ENCODE results near the gene TGFB3.

Gene TGFB3

DNA sequence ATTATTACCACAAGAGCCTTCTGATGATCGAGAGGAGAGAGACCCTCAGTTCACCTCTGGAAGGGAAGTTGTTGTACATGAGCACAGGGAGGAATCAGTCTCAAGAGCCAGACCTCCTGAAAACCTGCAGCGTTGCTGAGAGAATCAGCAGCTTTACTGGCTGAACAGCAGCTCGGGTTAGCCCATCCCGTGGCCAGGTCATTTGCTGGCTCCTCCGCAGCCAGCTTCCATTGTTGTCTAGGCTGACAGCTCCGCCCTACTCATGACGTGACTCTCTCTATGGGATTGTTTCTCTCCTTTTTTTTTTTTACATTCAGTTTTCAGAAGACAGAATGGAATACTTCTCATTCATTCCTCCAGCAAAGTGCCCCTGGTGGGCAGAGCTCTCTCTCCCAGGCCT, 69.9 kb downstream of the TGFB3 start:
- Histone ChIP-seq H3K27ac (ENCODE audit: low read depth, low read length) (no peak overlapping the region), H3K9ac (ENCODE audit: low read depth in 1 of 2, low read length in 2 of 2) (no peak overlapping the region)

DNA sequence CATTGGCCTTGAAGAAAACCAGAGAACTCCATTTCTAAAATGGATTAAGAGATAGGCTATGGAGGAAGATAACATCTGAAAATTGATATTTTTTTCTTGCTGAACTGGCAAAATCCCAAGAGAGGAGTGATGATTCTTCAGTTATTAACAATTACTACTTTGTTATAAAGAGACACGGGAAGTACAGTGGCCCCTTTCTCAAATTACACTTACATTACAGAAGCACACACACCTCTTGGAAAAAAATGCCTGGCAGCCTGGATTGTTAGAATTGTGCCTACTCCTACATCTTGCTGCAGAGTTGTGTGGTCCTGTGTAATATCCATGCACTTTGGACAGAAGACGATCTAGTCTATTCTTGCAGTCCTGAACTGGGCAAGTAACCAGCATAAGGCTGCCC, 71.7 kb downstream of the TGFB3 start:
- peaks cover 0 to 5% of the 10 kb centered on the region in 2 donors for H3K4me1 ChIP-seq (ENCODE audit: control insufficient read depth in 1 of 2, insufficient read depth in 2 of 2, low read length in 2 of 2)
- no peak overlapping the region for H3K27ac ChIP-seq (ENCODE audit: low read depth, low read length)
- H3K36me3 ChIP-seq (ENCODE audit: control insufficient read depth in 1 of 2, insufficient read depth in 2 of 2, low read length in 2 of 2): no peaks in the 10 kb centered on the region
- no peak overlapping the region for H3K4me3 ChIP-seq (ENCODE audit: low read depth in 1 of 2, low read length in 2 of 2)
- no peaks in the 10 kb centered on the region for H3K9me3 ChIP-seq (ENCODE audit: control insufficient read depth in 1 of 2, low read length in 2 of 2)
- no peaks in the 10 kb centered on the region for H3K27me3 ChIP-seq (ENCODE audit: control insufficient read depth in 1 of 2, insufficient read depth in 2 of 2, low read length in 2 of 2)
- H3K9ac ChIP-seq (ENCODE audit: low read depth in 1 of 2, low read length in 2 of 2): no peak overlapping the region

More for the DNA sequence above, 69.9 kb downstream of the TGFB3 start:
- no peaks in the 10 kb centered on the region for H3K9me3 ChIP-seq (ENCODE audit: control insufficient read depth in 1 of 2, low read length in 2 of 2)
- H3K36me3 ChIP-seq (ENCODE audit: control insufficient read depth in 1 of 2, insufficient read depth in 2 of 2, low read length in 2 of 2): no peaks in the 10 kb centered on the region
- H3K4me1 ChIP-seq (ENCODE audit: control insufficient read depth in 1 of 2, insufficient read depth in 2 of 2, low read length in 2 of 2): peaks cover 0 to 5% of the 10 kb centered on the region in 2 donors
- H3K4me3 ChIP-seq (ENCODE audit: low read depth in 1 of 2, low read length in 2 of 2): no peak overlapping the region
- H3K27me3 ChIP-seq (ENCODE audit: control insufficient read depth in 1 of 2, insufficient read depth in 2 of 2, low read length in 2 of 2): no peaks in the 10 kb centered on the region

DNA sequence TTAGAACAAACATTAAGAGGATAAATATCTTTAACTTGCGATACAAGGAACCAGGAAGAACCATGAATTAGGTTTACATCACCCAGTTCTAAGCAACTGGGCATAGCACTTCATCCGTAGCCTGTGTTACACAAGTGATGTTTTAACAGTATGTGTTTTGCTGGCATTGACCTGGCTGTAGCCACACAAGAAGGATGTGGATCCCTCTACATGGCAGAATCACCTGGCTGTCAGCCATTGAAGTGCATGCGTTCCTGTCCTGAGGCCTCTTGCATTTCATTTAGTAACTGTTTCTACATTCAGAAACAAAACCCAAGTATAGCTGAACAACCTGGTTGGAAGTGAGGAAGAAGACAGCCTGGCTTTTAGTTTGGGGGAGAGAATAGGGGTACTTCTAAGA, 72.2 kb downstream of the TGFB3 start:
- no peaks in the 10 kb centered on the region for H3K27me3 ChIP-seq (ENCODE audit: control insufficient read depth in 1 of 2, insufficient read depth in 2 of 2, low read length in 2 of 2)

More for the DNA sequence above, 72.2 kb downstream of the TGFB3 start:
- H3K9me3 ChIP-seq (ENCODE audit: control insufficient read depth in 1 of 2, low read length in 2 of 2): no peaks in the 10 kb centered on the region
- no peak overlapping the region for H3K4me3 ChIP-seq (ENCODE audit: low read depth in 1 of 2, low read length in 2 of 2)
- H3K4me1 ChIP-seq (ENCODE audit: control insufficient read depth in 1 of 2, insufficient read depth in 2 of 2, low read length in 2 of 2): peaks cover 0 to 5% of the 10 kb centered on the region in 2 donors
- no peak overlapping the region for H3K9ac ChIP-seq (ENCODE audit: low read depth in 1 of 2, low read length in 2 of 2)
- no peak overlapping the region for H3K27ac ChIP-seq (ENCODE audit: low read depth, low read length)
- H3K36me3 ChIP-seq (ENCODE audit: control insufficient read depth in 1 of 2, insufficient read depth in 2 of 2, low read length in 2 of 2): no peaks in the 10 kb centered on the region

Measured in duodenal mucosa (tissue), 2 donors.